Posterior cingulate gyrus (tissue), 11 donors: ENCODE data around the gene MAP3K19.

Experiments used
- DNase-seq, 10 donors: peaks; one replicate each; pipeline versions ENCODE4 v3.0.0 to v3.0.0-alpha.2; 2020 to 2021; ENCODE audit warnings: mixed read lengths in 3 of 10
- intact Hi-C: fragments of 100-400 bp; cut with DNase I; formaldehyde crosslinking; loops from one replicate; pipeline ENCODE4 v1.15.1; 2023

MAP3K19 gene

GRCh38 chr2:134944975-134945374, 102.3 kb downstream of the MAP3K19 start:
- no peak for DNase-seq
- intact Hi-C loops = no loop called here

- intact Hi-C loops = no loop called here
Measured at GRCh38 chr2:134943540-134943939, 103.7 kb downstream of the MAP3K19 start.

GRCh38 chr2:134936691-134937090, 110.6 kb downstream of the MAP3K19 start:
- intact Hi-C loops = no loop called here

More at GRCh38 chr2:134943540-134943939, 103.7 kb downstream of the MAP3K19 start:
- no peak for DNase-seq

GRCh38 chr2:134934641-134935040, 112.6 kb downstream of the MAP3K19 start:
- no peak for DNase-seq
- intact Hi-C loops = no loop called here

More at GRCh38 chr2:134936691-134937090, 110.6 kb downstream of the MAP3K19 start:
- DNase-seq = no peak

GRCh38 chr2:134934150-134934549, 113.1 kb downstream of the MAP3K19 start:
- no peak for DNase-seq
- intact Hi-C loops = no loop called here

- no peak for DNase-seq
- intact Hi-C loops = no loop called here
Measured at GRCh38 chr2:134933732-134934131, 113.5 kb downstream of the MAP3K19 start.

GRCh38 chr2:134932864-134933526, 114.3 kb downstream of the MAP3K19 start:
- intact Hi-C loops = no loop called here
- no peak for DNase-seq

GRCh38 chr2:134927195-134927594, 120.1 kb downstream of the MAP3K19 start:
- no peak for DNase-seq
- intact Hi-C loops = no loop called here

- intact Hi-C loops = no loop called here
- no peak for DNase-seq
Measured at GRCh38 chr2:134926231-134926931, 120.9 kb downstream of the MAP3K19 start.

GRCh38 chr2:134924912-134925311, 122.3 kb downstream of the MAP3K19 start:
- no peak for DNase-seq

GRCh38 chr2:134919341-134920210, 127.7 kb downstream of the MAP3K19 start:
- intact Hi-C loops = loop anchor here (2.0 to 10.0 kb wide), 2 partner anchors 135 to 611 kb away; partner anchors contain the start of genes R3HDM1, RAB3GAP1 and ZRANB3
- DNase-seq = peak in 3 of 10 donors; percentile 72 to 85 (median 72)

More at GRCh38 chr2:134924912-134925311, 122.3 kb downstream of the MAP3K19 start:
- intact Hi-C loops = no loop called here

GRCh38 chr2:134918526-134919340, 128.5 kb downstream of the MAP3K19 start, which contains the start of gene CCNT2:
CCNT2 (plus strand) TSS chr2:134918822; CDS start chr2:134918855, 33 bp downstream.
- DNase-seq = peak; percentile 97 to 100 (median 99)
- intact Hi-C loops = loop anchor here (2.0 to 10.0 kb wide), 2 partner anchors 136 to 612 kb away; partner anchors contain the start of genes R3HDM1, RAB3GAP1 and ZRANB3

GRCh38 chr2:134917888-134918525, 129.2 kb downstream of the MAP3K19 start:
- peak in 2 of 10 donors; percentile 81 to 95 for DNase-seq

GRCh38 chr2:134917360-134917865, 129.8 kb downstream of the MAP3K19 start:
- intact Hi-C loops = loop anchor here (10.0 kb wide), 1 partner anchor 137 kb away; the partner anchor contains the start of gene RAB3GAP1
- peak in 4 of 10 donors; percentile 2 to 77 (median 65) for DNase-seq

More at GRCh38 chr2:134917888-134918525, 129.2 kb downstream of the MAP3K19 start:
- intact Hi-C loops = loop anchor here (2.0 to 10.0 kb wide), 2 partner anchors 137 to 613 kb away; partner anchors contain the start of genes R3HDM1, RAB3GAP1 and ZRANB3
